Ishikawa (cell line): ENCODE data around the gene RPL18A.

Experiments
- CEBPB ChIP-seq: IDR thresholded peaks from 2 replicates; pipeline ENCODE4 v1.6.1; 2012
- CREB1 ChIP-seq: IDR thresholded peaks from 2 replicates; pipeline ENCODE4 v1.6.1; 2012; ENCODE audit warnings: low read depth
- EGR1 ChIP-seq: IDR thresholded peaks from 2 replicates; pipeline ENCODE4 v1.6.1; 2012
- EP300 ChIP-seq: IDR thresholded peaks from 2 replicates; pipeline ENCODE4 v1.6.1; 2012; ENCODE audit warnings: borderline replicate concordance
- FOXM1 ChIP-seq: IDR thresholded peaks from 2 replicates; pipeline ENCODE4 v1.6.1; 2012; ENCODE audit warnings: low read depth, borderline replicate concordance
- MAX ChIP-seq: IDR thresholded peaks from 2 replicates; pipeline ENCODE4 v1.6.1; 2012
- NFIC ChIP-seq: IDR thresholded peaks from 2 replicates; pipeline ENCODE4 v1.6.1; 2012
- RAD21 ChIP-seq: IDR thresholded peaks from 2 replicates; pipeline ENCODE4 v1.6.1; 2012; ENCODE audit warnings: low read depth
- REST ChIP-seq: IDR thresholded peaks from 2 replicates; pipeline ENCODE4 v1.6.1; 2012; ENCODE audit warnings: low read depth, mild to moderate bottlenecking
- TAF1 ChIP-seq: IDR thresholded peaks from 2 replicates; pipeline ENCODE4 v1.6.1; 2012; ENCODE audit warnings: low read depth, mild to moderate bottlenecking
- TCF12 ChIP-seq: IDR thresholded peaks from 2 replicates; pipeline ENCODE4 v1.6.1; 2012; ENCODE audit warnings: low read depth
- TEAD4 ChIP-seq: IDR thresholded peaks from 2 replicates; pipeline ENCODE4 v1.6.1; 2012
- YY1 ChIP-seq: IDR thresholded peaks from 2 replicates; pipeline ENCODE4 v1.6.1; 2012; ENCODE audit warnings: low read depth
- ZBTB7A ChIP-seq: IDR thresholded peaks from 2 replicates; pipeline ENCODE4 v1.6.1; 2012; ENCODE audit warnings: low read depth
- TF ChIP-seq, protein P1 (sequence below): IDR thresholded peaks from 2 replicates; pipeline ENCODE4 v1.6.1; 2012

Gene RPL18A

GRCh38 chr19:17869114-17869608, 9.5 kb downstream of the RPL18A start:
- TF ChIP-seq CREB1 (no peak), EP300 (no peak), TAF1 (no peak), YY1 (no peak), ZBTB7A (no peak), REST (no peak), TCF12 (no peak), EGR1 (no peak), RAD21 (no peak), MAX (no peak), TEAD4 (no peak), CEBPB (no peak), NFIC (no peak), FOXM1 (no peak)
- TF ChIP-seq, protein P1, sequence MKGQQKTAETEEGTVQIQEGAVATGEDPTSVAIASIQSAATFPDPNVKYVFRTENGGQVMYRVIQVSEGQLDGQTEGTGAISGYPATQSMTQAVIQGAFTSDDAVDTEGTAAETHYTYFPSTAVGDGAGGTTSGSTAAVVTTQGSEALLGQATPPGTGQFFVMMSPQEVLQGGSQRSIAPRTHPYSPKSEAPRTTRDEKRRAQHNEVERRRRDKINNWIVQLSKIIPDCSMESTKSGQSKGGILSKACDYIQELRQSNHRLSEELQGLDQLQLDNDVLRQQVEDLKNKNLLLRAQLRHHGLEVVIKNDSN: no peak

DNA sequence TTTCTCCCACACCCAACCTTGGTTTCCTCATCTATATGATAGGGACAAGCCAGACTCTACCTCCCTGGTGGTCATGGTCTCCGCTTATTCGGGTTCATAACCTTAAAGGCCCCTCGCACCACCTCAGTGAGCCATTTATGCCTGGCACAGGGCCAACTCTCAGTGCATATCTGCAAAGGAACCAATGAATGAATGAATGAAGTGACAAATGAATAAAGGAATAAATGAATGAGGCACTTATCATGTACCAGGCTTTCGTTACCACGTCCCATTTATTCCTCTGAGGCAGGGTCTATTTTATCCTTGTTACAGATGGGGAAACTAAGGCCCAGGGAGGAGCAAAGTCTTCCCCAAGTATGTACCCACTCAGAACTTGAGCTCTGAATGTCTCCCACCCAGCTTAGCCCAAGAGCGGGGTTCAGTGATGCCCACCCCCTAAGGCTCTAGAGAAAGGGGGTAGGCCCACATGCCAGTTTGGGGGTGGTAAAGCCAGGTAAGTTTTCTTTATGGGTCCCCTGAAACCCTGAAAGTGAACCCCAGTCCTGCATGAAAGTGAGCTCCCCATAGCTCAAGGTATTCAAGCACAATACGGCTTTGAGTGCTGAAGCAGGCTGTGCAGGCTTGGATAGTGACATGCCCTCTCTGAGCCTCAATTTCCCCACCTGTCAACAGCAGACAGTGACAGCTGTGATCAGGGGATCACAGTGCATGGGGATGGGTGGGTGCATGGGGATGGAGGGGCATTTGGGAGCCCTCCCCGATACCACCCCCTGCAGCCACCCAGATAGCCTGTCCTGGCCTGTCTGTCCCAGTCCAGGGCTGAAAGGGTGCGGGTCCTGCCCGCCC, 11.5 kb downstream of the RPL18A start:
- peak; percentile 59 for TF ChIP-seq NFIC
- no peak for TF ChIP-seq TEAD4

DNA sequence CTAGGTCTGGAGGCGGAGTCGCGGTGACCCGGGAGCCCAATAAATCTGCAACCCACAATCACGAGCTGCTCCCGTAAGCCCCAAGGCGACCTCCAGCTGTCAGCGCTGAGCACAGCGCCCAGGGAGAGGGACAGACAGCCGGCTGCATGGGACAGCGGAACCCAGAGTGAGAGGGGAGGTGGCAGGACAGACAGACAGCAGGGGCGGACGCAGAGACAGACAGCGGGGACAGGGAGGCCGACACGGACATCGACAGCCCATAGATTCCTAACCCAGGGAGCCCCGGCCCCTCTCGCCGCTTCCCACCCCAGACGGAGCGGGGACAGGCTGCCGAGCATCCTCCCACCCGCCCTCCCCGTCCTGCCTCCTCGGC, 12.2 kb downstream of the RPL18A start, which contains the start of gene SLC5A5:
Gene SLC5A5, plus strand, starts transcription at position 68 of the 373 bp plus-strand sequence. CDS start 375 bp downstream, outside the sequence.
- TF ChIP-seq RAD21: no peak
- no peak for TF ChIP-seq TEAD4
- no peak for TF ChIP-seq CEBPB
- TF ChIP-seq TCF12: no peak
- no peak for TF ChIP-seq ZBTB7A
- no peak for TF ChIP-seq MAX
- no peak for TF ChIP-seq FOXM1

DNA sequence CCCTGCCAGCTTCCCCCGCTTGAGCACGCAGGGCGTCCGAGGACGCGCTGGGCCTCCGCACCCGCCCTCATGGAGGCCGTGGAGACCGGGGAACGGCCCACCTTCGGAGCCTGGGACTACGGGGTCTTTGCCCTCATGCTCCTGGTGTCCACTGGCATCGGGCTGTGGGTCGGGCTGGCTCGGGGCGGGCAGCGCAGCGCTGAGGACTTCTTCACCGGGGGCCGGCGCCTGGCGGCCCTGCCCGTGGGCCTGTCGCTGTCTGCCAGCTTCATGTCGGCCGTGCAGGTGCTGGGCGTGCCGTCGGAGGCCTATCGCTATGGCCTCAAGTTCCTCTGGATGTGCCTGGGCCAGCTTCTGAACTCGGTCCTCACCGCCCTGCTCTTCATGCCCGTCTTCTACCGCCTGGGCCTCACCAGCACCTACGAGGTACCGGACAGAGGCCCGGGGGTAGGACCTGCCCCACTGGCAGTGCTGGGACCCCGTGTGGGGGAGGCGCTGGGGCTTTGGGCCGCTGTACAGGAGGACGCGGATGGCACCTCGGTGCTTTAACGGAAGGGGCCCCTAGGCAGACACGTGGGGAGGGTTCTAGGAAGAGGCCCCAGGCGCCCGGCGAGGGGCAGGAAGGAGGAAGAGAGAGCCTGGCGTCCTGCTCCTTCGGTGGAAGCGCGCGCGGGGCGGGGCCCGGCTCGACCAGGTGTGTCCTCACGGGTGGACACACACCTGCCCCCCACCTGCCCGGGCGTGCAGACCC, 12.7 kb downstream of the RPL18A start:
- TF ChIP-seq ZBTB7A (no peak), RAD21 (no peak)

DNA sequence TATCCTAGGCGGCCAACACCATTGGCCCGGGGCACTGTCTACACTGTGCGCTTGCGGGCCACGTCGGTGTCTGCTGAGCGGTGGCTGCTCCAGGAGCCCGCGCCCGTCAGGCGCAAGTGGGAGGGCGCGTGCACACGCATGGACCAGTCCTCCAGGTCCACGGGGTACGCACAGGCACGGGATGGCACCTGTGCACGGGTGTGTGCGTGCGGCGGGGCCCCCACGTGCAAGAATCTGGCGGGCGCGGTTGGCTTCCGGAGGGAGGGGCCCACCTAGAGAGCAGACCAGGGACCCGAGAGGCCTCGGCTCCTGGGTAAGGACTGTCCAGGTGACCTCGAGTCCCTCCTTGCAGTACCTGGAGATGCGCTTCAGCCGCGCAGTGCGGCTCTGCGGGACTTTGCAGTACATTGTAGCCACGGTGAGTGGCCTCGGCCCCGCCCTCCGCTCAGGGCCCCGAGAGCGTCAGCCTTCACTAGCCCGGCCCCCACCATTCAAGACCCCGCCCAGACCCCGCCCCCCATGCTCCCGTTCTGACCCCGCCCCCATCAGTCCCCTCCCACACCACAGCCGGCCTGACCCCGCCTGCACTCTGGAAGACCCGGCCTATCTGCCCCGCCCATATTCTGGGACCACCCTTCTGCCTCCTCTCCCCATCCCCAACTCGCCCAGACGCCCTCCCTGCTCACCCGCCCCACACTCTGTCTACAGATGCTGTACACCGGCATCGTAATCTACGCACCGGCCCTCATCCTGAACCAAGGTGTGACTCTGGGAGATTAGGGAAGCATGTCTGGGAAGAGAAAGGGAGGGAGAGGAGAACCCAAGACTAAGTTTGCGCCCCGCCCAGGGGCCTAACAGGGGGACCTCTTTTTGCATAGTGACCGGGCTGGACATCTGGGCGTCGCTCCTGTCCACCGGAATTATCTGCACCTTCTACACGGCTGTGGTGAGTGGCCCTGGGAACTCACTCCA, 14.4 kb downstream of the RPL18A start:
- TF ChIP-seq CREB1: no peak
- TF ChIP-seq, protein P1: no peak
- no peak for TF ChIP-seq RAD21
- TF ChIP-seq MAX: peak; percentile 83
- no peak for TF ChIP-seq CEBPB

GRCh38 chr19:17874758-17875135, 15.0 kb downstream of the RPL18A start:
- TF ChIP-seq FOXM1: no peak

GRCh38 chr19:17877696-17878095, 18.0 kb downstream of the RPL18A start:
- TF ChIP-seq, protein P1: no peak
- no peak for TF ChIP-seq CREB1
- no peak for TF ChIP-seq EGR1
